ENCODE results near the gene BTBD16.

BTBD16 gene

DNA sequence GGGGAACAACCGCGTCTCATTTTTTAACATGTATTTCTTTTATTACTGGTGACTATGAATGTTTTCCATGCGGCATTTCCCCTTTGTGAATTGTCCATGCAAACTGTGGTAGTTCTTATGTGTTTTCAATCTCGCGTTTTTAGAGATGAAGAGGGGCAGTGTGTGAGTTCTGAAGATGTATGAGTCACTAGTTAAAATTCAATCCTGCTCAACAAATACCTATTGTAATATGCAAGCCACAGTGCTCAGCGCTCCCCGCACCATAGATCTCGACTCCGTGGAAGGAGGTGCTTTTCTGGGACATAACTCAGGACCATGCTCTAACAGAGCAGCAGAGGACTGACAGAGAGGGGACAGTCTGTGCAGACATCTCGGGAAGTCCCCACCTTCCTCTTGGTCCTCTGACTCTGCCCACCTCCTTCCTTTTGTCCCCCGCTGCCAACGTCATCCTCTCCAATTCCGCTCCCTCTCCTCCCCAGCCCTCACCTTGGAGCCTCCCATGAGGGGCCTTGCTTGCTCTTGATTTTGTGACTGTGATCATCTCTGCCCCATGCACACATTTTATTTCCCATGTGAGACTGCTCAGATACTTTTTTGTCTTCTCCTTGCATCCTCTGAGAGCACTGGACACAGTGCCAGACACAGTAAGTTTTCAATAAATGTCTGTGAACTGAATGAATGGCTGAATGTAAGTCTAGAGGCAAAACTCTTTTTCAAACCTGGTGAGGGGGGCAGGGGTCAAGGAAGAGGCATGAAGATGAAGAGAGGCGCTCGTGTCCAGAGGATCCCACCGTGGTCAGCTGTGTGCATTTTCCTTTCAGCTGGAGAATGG lies 60.7 kb downstream of the BTBD16 start:
- H2AFZ ChIP-seq = no peak overlapping the region
- no peak overlapping the region for H3K4me3 ChIP-seq (ENCODE audit: low read depth, low read length)
- no peak overlapping the region for H3K4me2 ChIP-seq (ENCODE audit: low read length)
- no peaks in the 10 kb centered on the region for H3K9me3 ChIP-seq (ENCODE audit: control insufficient read depth, low read length)
- H3K36me3 ChIP-seq (ENCODE audit: control insufficient read depth, insufficient read depth, low read length) = no peaks in the 10 kb centered on the region
- no peaks in the 10 kb centered on the region for H3K4me1 ChIP-seq
- TF ChIP-seq, protein P1, sequence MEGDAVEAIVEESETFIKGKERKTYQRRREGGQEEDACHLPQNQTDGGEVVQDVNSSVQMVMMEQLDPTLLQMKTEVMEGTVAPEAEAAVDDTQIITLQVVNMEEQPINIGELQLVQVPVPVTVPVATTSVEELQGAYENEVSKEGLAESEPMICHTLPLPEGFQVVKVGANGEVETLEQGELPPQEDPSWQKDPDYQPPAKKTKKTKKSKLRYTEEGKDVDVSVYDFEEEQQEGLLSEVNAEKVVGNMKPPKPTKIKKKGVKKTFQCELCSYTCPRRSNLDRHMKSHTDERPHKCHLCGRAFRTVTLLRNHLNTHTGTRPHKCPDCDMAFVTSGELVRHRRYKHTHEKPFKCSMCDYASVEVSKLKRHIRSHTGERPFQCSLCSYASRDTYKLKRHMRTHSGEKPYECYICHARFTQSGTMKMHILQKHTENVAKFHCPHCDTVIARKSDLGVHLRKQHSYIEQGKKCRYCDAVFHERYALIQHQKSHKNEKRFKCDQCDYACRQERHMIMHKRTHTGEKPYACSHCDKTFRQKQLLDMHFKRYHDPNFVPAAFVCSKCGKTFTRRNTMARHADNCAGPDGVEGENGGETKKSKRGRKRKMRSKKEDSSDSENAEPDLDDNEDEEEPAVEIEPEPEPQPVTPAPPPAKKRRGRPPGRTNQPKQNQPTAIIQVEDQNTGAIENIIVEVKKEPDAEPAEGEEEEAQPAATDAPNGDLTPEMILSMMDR (IDR thresholded peaks at IDR 0.05) = no peak
- H3K27me3 ChIP-seq (ENCODE audit: control insufficient read depth, insufficient read depth, low read length) = no peaks in the 10 kb centered on the region
- H3K27ac ChIP-seq = no peak overlapping the region
- no peaks in the 10 kb centered on the region for H3K79me2 ChIP-seq
- H3K9ac ChIP-seq = no peak overlapping the region

DNA sequence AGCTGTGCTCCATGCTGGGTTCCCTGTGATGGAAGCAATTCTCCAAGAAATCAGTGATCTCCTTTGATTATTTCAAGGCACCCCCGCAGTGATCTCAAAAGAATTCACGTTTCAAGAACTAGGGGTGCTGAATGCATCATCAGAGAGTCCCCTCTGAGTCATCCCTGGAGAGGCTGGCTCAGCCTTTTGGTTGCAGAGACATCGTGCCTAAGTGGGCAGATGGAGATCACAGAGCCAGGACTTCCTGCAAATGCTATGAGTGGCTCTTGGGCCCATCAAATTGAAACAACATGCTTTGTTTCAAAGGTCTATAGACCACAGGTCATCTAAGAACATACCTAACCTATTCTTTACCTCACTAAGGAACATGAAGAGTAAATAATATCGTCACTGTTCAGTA lies 61.9 kb downstream of the BTBD16 start:
- no peaks in the 10 kb centered on the region for H3K79me2 ChIP-seq
- no peak overlapping the region for H3K4me3 ChIP-seq (ENCODE audit: low read depth, low read length)
- no peak overlapping the region for H3K27ac ChIP-seq
- no peaks in the 10 kb centered on the region for H3K4me1 ChIP-seq
- no peaks in the 10 kb centered on the region for H3K27me3 ChIP-seq (ENCODE audit: control insufficient read depth, insufficient read depth, low read length)
- no peak overlapping the region for H3K4me2 ChIP-seq (ENCODE audit: low read length)
- no peak overlapping the region for H3K9ac ChIP-seq
- H3K36me3 ChIP-seq (ENCODE audit: control insufficient read depth, insufficient read depth, low read length) = no peaks in the 10 kb centered on the region
- TF ChIP-seq, protein P1 (IDR thresholded peaks at IDR 0.05) = no peak
- H2AFZ ChIP-seq = no peak overlapping the region
- no peaks in the 10 kb centered on the region for H3K9me3 ChIP-seq (ENCODE audit: control insufficient read depth, low read length)

DNA sequence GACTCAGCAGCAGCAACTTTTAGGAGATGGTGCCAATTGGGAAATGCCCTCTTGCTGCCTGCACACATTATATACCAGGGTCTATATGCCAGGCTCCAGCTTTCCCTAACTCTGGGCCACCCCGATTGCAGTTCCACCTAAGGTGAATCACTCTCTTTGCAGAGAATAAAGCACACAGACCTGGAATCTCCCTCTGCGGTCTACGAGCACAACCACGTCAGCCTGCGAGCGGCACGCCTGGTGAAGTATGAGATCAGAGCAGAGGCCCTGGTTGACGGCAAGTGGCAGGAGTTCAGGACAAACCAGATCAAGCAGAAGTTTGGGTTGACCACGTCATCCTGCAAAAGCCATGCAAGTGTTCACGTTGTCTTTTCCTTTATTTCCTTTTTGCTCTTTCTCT lies 65.2 kb downstream of the BTBD16 start:
- Histone ChIP-seq H3K36me3 (ENCODE audit: control insufficient read depth, insufficient read depth, low read length) (no peaks in the 10 kb centered on the region), H3K27ac (no peak overlapping the region), H3K4me2 (ENCODE audit: low read length) (no peak overlapping the region), H3K9ac (no peak overlapping the region), H3K27me3 (ENCODE audit: control insufficient read depth, insufficient read depth, low read length) (no peaks in the 10 kb centered on the region), H3K9me3 (ENCODE audit: control insufficient read depth, low read length) (no peaks in the 10 kb centered on the region), H3K4me3 (ENCODE audit: low read depth, low read length) (no peak overlapping the region), H2AFZ (no peak overlapping the region), H3K4me1 (no peaks in the 10 kb centered on the region), H3K79me2 (no peaks in the 10 kb centered on the region)
- TF ChIP-seq, protein P1 (IDR thresholded peaks at IDR 0.05) = no peak

DNA sequence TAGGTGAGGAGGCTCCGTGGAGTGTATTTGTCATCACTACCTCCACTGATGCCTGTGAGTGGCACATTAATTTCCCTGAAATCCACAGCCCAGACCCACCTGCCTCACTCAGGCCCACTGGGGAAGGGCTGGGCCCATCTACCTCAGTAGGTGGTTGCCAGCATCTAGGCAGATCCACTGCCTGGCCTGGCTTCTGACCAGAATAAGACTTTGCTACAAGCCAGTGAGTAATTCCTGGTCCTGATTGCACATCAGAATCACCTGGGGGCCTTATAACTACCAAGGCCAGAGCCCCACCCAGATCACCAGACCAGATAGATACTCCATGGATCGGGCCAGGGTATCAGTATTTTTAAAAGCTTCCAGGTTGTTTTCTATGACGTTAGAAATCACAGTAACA lies 65.9 kb downstream of the BTBD16 start:
- TF ChIP-seq, protein P1 (IDR thresholded peaks at IDR 0.05) = no peak
- Histone ChIP-seq H3K4me2 (ENCODE audit: low read length) (no peak overlapping the region), H3K4me1 (no peaks in the 10 kb centered on the region), H3K9me3 (ENCODE audit: control insufficient read depth, low read length) (no peaks in the 10 kb centered on the region), H3K36me3 (ENCODE audit: control insufficient read depth, insufficient read depth, low read length) (no peaks in the 10 kb centered on the region), H3K4me3 (ENCODE audit: low read depth, low read length) (no peak overlapping the region), H3K9ac (no peak overlapping the region), H3K27me3 (ENCODE audit: control insufficient read depth, insufficient read depth, low read length) (no peaks in the 10 kb centered on the region), H3K79me2 (no peaks in the 10 kb centered on the region), H3K27ac (no peak overlapping the region), H2AFZ (no peak overlapping the region)

Measured in parathyroid adenoma (tissue), 2 donors.